Thyroid gland (tissue), 4 donors: ENCODE measurements around the gene PROC.

Source experiments
- CTCF ChIP-seq, 6 experiments: fragments of 200-600 bp in 3 of 6; fragments of 450-650 bp in 3 of 6; sonication (generic) in 3 of 6; IDR thresholded peaks; one replicate each; pipeline ENCODE4 v1.5.1; 2016 to 2019; ENCODE audit warnings: antibody characterized with exemption in 6 of 6, mild to moderate bottlenecking in 2 of 6, inconsistent platforms in 1 of 6, moderate library complexity in 1 of 6
- POLR2A ChIP-seq, 2 donors: fragments of 450-650 bp; IDR thresholded peaks; one replicate each; pipeline ENCODE4 v1.6.1; 2017; ENCODE audit warnings: antibody characterized with exemption in 2 of 2, mild to moderate bottlenecking in 2 of 2, moderate library complexity in 1 of 2

- TF ChIP-seq CTCF (IDR thresholded peaks at IDR 0.05) (no peak), POLR2A (IDR thresholded peaks at IDR 0.05) (no peak)
These were observed 25.2 kb upstream of the PROC start for GRCh38 chr2:127392828-127393578.
